GM12878 (cell line): Measurements from ENCODE around the gene RIC8B. TPM values are rescaled to one million over a fixed set of nuclear protein-coding genes. Genes with fewer than 3 reads are reported as not detected.

ENCODE experiments used
- BHLHE40 ChIP-seq, 2 experiments: fragments of 450-650 bp in 1 of 2; IDR thresholded peaks; 2 replicates each; pipeline ENCODE4 v1.6.1; 2011 to 2017; ENCODE audit warnings: low read depth in 2 of 2, borderline replicate concordance in 1 of 2, improper control_type of control experiment in 1 of 2, low read length in 1 of 2, mild to moderate bottlenecking in 1 of 2
- BRCA1 ChIP-seq: IDR thresholded peaks from 2 replicates; pipeline ENCODE4 v1.6.1; 2011; ENCODE audit warnings: low read depth, low read length, improper control_type of control experiment
- CHD1 ChIP-seq: IDR thresholded peaks from 2 replicates; pipeline ENCODE4 v1.6.1; 2012; ENCODE audit warnings: low read depth, low read length, improper control_type of control experiment
- GABPA ChIP-seq: IDR thresholded peaks from 2 replicates; pipeline ENCODE4 v1.6.1; 2014; ENCODE audit warnings: antibody characterized with exemption, low read depth, mild to moderate bottlenecking, inconsistent platforms
- GATAD2B ChIP-seq: fragments of 450-650 bp; conservative IDR thresholded peaks from 2 replicates; pipeline ENCODE4 v1.6.1; 2017; ENCODE audit warnings: low read depth, mild to moderate bottlenecking, moderate library complexity
- LARP7 ChIP-seq: fragments of 450-650 bp; IDR thresholded peaks from 2 replicates; pipeline ENCODE4 v1.6.1; 2017; ENCODE audit warnings: mild to moderate bottlenecking
- POLR2AphosphoS5 ChIP-seq: IDR thresholded peaks from 2 replicates; pipeline ENCODE4 v1.6.1; 2011; ENCODE audit warnings: mild to moderate bottlenecking, low read length, inconsistent platforms
- polyA plus RNA-seq, 11 experiments: library from polyadenylated mRNA; depleted of rRNA in 4 of 11; unstranded in 6 of 11; stranded (reverse) in 5 of 11; fragments of >200 nt; fragmentation: Nextera tagmentation in 4 of 11; fragmentation: Illumina TruSeq in 1 of 11; extraction: Ambion mirVana in 4 of 11; extraction: Trizol in 1 of 11; gene quantifications; 1 replicate in 1 of 11; 2 replicates in 10 of 11; pipeline versions ENCODE4 v1.2.1 to v1.2.3, GENCODE V29; 2011 to 2016; ENCODE audit warnings: inconsistent platforms in 2 of 11, missing spikeins in 2 of 11, low read depth in 1 of 11
- total RNA-seq, 4 experiments: library from RNA; depleted of rRNA in 3 of 4; stranded (reverse); fragments of >200 nt in 3 of 4; fragmentation: Illumina TruSeq in 1 of 4; extraction: Trizol in 1 of 4; gene quantifications; 2 replicates each; pipeline versions ENCODE4 v1.2.1 to v1.2.3, GENCODE V29; 2013 to 2021
- TF ChIP-seq, protein P1 (sequence below): fragments of 450-650 bp; formaldehyde crosslinking; IDR thresholded peaks from 2 replicates; pipeline ENCODE4 v1.5.0; 2022; ENCODE audit warnings: mild to moderate bottlenecking, missing genetic modification characterization

RIC8B gene
- total and polyA plus RNA-seq, 10 of the 15 experiments (the other 5 are each of a cell fraction or from before 2014, with no cell fraction given): 2.3 to 10.8 (median 6.2) TPM

DNA sequence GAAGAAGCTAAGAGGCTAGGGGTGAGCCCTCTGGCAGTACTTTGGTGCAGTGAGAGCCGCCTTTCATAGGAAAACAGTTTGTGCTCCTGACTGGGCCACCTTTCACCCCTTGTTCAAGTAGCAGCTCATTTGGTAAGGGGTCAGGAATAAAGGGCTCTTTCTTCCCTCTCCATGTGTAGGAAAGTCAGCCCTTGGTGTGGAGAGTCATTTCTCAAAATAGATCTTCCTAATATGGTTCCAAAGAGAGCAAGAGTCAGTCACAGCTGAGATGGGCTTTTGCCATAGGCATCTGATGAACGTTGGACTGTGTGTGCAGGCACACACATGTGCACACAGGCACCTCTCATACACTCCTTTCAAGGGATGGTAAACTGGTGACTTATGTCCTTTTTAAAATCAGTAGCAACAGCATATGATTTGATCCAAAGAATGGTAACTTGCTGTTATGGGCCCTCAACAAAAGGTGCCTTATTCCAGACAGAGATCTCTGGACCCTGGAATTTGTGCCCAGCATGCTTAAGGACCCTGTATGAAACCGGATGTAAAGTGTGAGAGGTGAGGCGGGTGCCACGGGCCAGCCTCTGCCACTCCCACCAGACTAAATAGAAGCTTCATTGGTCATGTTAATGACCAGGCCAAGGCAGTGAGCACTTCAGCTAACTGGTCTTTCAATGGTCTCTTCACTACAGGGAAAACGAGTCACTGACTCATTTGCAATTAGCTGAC is 16.7 kb upstream of the RIC8B start (continued):
- TF ChIP-seq, protein P1, sequence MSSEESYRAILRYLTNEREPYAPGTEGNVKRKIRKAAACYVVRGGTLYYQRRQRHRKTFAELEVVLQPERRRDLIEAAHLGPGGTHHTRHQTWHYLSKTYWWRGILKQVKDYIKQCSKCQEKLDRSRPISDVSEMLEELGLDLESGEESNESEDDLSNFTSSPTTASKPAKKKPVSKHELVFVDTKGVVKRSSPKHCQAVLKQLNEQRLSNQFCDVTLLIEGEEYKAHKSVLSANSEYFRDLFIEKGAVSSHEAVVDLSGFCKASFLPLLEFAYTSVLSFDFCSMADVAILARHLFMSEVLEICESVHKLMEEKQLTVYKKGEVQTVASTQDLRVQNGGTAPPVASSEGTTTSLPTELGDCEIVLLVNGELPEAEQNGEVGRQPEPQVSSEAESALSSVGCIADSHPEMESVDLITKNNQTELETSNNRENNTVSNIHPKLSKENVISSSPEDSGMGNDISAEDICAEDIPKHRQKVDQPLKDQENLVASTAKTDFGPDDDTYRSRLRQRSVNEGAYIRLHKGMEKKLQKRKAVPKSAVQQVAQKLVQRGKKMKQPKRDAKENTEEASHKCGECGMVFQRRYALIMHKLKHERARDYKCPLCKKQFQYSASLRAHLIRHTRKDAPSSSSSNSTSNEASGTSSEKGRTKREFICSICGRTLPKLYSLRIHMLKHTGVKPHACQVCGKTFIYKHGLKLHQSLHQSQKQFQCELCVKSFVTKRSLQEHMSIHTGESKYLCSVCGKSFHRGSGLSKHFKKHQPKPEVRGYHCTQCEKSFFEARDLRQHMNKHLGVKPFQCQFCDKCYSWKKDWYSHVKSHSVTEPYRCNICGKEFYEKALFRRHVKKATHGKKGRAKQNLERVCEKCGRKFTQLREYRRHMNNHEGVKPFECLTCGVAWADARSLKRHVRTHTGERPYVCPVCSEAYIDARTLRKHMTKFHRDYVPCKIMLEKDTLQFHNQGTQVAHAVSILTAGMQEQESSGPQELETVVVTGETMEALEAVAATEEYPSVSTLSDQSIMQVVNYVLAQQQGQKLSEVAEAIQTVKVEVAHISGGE (CRISPR knock-in tag): no peak
- TF ChIP-seq BRCA1 (no peak), LARP7 (no peak), GATAD2B (no peak), BHLHE40 (IDR thresholded peaks at IDR 0.05; ENCODE audit: borderline replicate concordance in 1 of 2, low read depth in 2 of 2, low read length in 1 of 2) (no peak), CHD1 (no peak), GABPA (no peak), POLR2AphosphoS5 (no peak)
